GM19463 (cell line): ENCODE data around the gene FRMD4A.
"Not testable (repeated sequence)": the region's sequence is repeated elsewhere in the genome, so short reads cannot be mapped to it uniquely, and the experiment has no call there.

ENCODE experiments used
- ATAC-seq: cut with Tn5 transposase; IDR thresholded peaks from one replicate; pipeline ENCODE4 v1.9.1; 2021; ENCODE audit warnings: mild to moderate bottlenecking, moderate library complexity; ENCODE audit not compliant: unreplicated experiment

Gene FRMD4A

DNA sequence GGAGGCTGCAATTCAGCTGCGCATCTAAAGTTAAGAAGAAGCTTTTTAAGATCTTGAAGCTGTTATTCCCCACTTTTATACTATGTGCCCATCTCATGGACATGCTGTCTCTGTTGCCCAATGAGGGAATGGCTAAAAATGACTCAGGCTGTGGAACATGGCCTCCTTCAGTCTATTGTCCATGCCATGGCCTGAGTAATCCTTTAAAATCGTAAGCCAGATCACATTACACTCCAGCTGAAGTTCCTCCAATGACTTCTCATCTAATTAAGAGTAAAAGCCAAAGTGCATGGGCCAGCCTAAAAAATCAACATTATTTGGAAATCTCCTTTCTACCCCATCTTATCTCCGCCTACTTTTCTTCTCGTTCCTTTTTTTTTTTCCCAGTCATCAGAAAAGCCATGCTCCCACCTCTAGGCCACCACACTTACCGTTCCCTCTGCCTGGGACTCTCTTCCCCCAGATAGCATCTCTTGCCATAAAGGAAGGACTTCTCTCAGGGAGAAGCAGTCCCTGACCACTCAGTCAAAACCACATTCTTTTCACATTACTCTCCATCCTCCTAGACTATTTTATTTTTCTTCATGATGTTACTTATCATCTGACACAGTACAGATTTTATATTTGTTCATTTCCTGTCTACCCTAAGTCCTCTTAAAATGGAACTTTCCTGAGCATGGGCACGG is 406.5 kb downstream of the FRMD4A start:
- ATAC-seq: no peak

DNA sequence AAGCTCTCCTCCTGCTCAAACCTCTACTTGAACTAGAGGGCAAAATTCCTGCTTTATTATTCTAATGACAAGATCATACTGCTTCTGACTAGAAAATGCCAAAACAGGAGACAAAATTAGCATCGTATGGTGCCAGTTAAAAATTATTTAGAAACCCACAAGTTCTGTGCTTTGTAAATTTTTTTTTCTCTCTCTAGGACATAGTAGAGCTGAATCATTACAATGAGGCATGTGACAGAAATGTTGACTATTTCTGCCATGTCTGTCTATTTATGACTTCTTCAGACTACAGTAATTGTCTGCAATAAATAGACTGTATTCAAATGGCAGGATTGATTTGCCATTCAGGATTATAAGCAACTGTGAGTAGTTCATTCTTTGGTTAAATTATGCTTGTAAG is 408.1 kb downstream of the FRMD4A start:
- ATAC-seq: no peak

DNA sequence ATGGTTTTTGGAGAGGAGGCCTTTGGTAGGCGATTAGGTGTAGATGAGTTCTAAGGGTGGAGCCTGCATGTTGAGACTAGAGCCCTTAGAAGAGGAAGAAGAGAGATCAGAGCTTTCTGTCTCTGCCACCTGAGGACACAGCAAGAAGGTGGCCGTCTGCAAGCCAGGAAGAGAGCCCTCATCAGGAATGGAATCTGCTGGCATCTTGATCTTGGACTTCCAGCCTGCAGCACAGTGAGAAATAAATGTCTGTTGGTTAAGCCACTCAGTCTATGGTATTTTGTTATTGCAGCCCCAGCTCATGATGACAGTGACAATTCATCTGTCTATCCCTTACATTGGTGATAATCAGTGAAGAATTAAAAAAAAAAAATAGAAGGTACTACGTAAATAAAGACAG is 408.8 kb downstream of the FRMD4A start:
- no peak for ATAC-seq

DNA sequence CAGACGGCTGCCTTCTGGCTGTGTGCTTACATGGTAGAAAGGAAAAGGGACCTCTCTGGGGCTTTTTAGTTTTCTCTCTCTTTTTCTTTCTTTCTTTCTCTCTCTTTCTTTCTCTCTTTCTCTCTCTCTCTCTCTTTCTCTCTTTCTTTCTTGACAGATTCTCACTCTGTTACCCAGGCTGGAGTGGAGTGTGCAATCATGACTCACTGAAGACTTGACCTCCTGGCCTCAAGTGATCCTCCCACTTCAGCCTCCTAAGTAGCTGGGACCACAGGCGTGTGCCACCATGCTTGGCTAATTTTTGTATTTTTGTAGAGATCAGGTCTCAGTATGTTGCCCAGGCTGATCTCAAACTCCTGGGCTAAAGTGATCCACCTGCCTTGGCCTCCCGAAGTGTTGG is 409.6 kb downstream of the FRMD4A start:
- not testable (repeated sequence) for ATAC-seq

DNA sequence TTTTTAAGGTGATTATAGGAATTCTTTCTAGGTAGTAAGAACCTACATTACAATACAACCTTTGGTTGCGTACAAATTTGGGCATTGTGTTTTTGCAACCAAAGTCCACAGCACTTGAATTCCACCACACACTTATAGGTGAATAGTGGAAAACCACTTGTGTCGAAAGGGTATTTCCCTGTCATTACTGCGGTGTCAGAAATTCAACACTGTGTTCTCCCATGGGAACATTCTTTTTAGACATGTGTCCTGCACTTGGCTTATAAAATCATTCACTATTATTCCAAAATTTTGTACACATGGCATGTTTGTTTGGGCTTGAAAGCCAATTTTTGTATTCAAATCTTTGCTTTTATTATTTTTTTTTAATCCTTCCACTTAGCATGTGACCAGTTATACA is 410.3 kb downstream of the FRMD4A start:
- ATAC-seq: no peak

DNA sequence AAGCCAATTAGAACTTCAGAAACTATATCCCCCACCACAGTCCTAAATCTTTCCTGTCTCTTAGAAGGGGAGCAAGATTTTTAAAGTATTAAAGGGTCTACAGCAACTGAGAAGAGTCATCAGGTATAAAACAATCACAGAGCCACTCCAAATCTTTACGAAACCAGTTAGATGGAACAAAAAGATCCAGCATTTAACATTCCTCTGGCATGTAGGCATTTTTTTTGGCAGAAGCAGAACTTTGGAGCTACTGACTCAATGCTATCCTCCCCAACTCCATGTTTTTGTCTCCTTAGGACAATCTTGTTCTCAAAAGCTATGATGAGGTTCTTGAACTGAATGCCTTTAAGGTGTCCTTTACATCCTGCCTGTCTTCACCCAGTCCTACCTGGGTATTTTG is 410.7 kb downstream of the FRMD4A start:
- ATAC-seq: no peak

DNA sequence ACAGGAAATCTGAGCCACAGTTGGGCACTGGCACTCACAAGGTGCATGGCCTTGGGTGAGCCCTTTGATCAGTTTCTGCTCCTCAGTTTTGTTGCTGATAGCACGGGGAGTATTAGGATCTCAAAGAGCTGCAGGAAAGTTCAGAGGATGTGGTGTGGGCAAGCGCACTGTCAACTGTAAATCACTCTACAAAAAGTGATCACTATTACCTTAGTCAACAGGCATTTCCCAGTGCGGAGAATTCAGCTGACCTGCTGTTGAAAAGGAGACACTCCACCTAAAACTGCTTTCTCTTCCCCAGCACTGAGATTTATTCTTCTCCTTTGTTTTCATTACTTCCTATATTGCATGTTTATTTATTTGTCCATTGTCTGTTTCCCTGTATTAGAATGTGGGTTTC is 412.9 kb downstream of the FRMD4A start:
- ATAC-seq: no peak

DNA sequence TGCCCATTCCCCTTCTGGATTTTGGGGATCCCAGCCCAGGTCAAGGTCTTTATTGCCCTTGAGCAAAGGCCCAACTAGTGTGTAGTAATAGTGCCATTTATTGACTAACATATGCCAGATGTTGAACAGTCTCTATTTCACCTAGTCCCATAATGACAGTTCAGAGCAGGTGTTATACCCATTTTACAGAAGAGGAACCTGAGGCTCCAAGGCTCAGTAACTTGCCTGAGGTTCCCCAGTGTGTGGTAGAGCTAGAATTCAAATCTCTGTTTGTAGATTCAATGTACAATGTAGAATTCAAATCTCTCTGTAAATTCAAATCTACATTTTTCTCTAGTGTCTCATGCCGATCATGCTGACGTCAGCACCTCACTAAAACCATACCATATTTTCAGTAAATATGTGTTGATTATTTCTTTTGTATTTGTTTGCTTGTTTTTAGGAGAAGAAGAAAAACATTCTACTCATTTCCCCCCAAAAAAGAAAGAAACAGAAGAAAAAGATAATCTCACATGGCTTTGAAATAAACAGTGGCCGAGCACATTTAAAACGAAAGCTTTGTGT is 414.3 kb downstream of the FRMD4A start:
- no peak for ATAC-seq

DNA sequence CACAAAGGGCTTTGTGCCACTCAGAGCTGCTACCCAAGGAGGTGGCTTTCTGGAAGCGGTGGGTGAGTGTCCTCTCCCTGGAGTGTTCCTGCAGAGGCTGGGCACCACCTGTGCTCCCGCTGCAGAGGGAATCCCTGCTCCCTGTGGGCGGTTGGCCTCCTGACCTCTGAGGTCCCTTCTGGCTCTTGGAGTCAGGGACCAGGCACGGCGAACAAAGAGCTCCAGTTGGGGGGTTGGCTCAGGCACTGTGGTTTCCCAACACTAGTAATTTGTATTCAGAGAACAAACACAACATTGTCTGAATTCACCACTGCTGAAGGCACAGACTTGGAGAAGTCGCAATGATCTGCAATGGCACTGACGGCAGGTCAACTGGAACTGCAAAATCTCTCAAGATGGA is 415.0 kb downstream of the FRMD4A start:
- no peak for ATAC-seq

DNA sequence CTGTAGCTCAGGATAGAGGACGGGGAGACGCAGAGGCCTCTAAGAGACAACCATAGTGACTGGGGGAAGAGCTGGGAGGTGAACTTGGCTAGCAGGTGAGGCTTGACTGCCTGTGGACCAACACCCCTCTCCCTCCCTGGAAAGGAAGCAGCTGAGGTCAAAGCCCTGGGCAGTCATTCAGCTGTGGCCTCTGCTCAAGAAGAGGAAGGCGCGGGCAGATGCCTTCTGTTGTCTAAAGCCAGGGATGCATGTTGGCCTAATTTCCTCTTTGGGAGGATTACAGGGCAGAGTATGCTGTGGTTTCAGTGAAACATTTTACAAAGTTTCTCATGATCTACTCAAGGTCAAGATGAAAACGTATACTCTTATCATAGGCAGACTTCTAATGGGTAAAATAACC is 416.8 kb downstream of the FRMD4A start:
- ATAC-seq: no peak

DNA sequence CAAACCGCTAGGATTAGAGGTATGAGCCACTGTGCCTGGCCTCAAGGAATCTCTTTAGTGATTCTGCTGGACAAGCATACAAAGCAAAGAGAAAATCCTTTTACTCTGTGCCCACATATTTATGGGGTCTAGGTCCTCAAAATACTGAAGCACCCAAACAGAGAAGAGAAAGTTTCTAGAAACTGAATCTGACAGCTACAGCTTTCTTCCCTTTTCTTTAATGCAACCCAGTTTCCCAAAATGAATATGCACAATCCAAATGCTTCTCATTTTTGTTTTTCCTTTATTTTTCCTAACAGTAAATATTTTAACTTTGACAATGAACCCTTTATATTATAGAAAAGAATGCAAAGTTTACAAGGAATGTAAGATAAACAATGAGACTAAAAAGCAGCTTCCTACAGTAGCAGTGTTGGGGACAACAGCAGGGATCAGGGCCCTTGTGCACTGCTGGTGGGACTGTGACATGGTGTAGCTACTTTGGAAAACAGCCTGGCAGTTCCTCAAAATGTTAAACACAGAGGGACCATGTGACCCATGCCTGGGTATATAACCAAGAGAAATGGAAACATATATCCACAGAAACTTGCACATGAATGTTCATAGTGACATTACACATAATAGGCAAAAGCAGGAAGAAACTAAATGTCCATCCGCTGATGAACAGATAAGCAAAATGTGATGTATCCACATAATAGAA is 418.8 kb downstream of the FRMD4A start:
- ATAC-seq: no peak

DNA sequence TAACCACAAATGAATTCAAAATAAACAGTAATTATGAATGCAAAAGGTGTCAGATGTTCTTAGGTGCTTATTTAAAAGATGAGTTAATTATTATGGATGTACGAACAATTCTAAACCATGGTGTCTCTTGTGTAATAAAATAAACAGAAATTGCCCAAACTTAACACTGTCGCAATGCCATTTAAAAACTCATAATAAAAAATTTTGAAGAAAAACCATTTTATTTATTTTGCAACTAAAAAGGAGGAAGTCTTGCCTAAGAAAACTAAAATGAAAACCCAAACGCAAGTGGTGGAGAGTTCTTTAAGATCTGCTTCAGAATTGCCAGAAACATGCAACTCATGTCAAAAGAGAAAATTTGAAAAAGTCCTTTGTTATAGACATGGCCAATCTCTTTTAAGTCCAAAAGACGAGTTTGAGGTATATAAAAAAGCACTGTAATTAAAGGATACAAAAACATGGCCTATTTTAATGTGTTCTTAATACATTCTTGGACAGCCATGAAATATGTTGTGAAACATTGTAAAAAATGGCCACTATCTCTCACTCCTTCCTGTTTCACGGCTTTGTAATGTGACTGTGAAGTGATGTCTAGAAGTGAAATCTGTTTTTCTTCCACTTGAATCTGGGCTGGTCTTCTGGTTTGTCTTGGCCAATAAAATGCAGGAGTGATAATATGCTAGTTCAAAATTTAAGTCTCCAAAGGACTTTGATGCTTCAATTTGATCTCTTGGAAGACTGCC is 421.0 kb downstream of the FRMD4A start:
- no peak for ATAC-seq

DNA sequence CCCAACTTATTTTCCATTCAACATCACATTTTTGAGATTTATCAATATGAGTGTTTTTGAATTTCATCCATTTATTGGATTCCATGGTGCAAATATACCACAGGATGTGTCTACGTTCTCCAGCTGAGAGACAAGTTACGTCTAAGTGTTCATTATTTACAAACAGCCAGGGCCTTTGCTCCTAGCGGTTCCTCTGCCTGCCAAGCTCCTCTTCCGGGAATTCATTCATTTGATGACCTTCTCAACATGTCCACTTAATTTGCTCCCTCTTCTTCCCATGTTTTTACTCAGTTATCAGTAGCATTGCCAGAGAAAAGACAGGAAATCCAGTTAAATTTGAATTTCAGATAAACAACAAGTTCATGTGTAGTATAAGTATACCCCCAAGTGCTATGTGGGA is 422.2 kb downstream of the FRMD4A start:
- ATAC-seq: no peak

DNA sequence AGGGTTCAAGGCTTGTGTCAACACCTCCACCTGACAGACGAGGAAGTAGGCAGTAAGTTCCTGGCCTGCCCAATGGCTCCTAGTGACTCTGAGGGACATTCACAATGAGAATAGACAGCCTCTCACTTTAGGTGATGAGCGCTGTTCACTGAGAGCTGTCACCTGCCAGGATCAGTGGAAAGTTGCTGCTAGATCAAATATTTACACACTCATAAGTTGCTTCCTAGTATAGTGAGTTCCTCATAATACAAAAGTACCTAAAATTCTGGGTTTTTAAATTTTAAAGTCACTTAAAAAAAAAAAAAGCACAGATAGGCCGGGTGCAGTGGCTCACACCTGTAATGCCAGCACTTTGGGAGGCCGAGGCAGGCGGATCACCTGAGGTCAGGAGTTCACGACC is 423.2 kb downstream of the FRMD4A start:
- no peak for ATAC-seq

DNA sequence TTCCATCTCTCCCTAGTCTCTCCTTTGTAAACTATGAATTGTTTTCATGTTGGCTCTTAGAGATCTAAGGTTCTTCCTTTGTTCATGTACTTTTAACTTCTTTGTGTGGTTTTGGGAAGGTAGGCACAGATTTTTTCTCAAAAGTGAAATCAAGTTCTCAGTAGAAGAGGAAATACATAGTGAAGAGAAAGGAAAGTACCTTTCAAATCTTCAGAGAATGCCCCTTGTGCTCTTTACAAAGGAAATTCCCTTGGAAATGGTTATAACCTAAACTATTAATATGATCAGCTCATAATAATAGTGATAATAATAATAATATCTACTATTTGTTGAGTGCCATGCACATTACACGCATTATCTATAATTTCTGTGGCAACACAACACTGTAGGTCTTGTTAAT is 425.4 kb downstream of the FRMD4A start:
- ATAC-seq: no peak

DNA sequence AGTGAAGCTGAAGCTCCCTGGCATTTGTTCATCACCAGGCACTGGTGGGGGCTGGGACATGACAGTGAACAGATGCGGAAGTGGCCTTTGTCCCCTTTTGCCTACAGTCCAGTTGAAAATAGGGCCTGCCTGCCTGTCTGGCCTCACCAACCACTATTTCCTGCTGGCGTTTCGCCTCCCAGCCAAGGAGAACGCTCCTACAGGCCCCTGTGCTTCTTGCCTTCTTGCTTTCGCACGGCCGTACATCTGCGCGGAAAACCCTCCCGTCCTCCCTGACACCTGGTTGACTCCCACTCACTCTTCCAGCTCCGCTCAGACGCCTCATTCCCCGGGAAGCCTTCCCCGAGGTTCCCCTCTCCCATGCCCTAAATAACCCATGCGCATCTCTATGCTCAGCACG is 426.7 kb downstream of the FRMD4A start:
- no peak for ATAC-seq

DNA sequence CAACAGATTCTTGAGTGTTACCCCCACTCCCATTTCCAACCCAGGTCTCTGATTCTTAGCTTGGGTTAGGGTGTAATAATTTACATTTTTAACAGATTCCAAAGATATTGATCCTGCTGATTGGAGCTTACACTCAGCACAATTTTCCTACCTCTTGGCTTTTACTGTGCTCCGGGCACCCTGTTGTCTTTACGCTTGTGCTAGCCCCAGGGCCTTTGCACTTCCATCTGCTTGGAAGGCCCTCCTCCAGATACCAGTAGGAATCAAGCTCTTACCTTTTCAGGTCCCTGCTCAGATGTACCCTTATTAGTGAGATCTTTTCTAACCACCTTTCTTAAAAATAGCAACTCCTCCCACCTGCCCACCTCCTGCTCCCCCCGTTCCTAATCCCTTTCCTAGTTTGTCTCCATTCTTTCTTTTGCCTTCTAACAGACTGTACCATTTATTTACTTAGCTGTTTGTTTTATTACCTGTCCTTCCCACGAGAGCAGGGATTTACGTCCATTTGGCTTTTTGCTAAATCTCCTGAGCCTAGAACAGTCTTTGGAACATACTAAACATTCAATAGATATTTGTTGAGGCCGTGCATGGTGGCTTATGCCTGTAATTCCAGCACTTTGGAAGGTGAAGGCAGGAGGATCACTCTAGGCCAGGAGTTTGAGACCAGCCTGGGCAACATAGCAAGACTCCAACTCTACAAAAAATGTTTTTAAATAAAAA is 427.7 kb downstream of the FRMD4A start:
- no peak for ATAC-seq

DNA sequence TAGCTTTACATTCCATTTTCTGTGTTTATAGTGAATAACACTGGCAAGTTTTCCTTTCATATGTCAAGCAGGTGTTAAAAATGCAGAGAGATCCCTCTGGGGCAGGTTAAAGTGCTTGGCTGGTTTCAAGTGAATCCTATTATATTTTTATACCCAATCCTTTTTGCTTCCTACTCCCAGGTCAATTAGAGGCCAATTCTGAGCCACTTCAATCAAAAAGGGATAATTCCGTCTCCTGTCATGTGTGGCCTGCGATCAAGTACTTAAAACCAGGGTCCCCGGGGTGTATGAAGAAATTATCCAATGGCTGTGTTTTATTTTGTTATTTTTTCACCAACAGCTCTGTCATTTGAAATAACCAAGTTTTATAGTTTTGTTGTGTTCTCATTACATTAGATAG is 430.8 kb downstream of the FRMD4A start:
- no peak for ATAC-seq

DNA sequence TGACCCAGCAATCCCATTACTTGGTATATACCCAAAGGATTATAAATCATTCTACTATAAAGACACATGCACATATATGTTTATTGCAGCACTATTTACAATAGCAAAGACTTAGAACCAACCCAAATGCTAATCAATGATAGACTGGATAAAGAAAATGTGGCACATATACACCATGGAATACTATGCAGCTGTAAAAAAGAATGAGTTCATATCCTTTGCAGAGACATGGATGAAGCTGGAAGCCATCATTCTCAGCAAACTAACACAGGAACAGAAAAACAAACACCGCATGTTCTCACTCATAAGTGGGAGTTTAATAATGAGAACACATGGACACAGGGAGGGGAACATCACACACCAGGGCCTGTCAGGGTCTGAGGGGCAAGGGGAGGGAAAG is 434.6 kb downstream of the FRMD4A start:
- ATAC-seq: not testable (repeated sequence)

DNA sequence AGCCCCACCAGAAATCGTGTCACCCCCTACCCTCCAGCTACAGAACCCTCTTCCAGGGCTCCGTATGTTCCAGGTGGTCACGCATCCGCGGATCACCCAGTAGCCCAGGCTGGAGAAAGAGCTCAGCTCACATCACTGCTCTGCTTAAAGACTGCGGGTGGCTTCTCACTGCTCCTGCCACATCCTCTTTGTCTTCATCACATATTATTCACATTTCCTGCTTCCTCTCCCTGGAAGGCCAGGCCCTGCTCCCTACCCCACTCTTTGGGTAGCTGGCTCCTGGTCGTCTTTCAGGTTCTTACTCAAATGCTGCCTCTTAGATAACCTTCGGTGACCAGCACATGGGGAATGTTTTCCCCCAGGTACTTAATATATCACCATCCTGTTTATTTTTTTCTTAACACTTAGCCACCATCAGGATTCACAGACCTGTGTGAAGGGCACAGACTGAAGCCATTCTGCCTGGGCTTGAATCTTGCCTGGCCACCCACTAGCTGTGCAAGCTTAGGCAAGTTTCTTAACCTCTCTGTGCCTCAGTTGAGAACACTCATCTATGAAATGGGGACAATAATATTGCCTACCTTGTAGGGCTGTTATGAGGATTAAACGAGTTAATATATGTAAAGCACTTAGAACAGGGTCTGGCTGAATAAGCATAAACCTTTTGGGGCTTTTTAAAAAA is 436.2 kb downstream of the FRMD4A start:
- ATAC-seq: no peak

DNA sequence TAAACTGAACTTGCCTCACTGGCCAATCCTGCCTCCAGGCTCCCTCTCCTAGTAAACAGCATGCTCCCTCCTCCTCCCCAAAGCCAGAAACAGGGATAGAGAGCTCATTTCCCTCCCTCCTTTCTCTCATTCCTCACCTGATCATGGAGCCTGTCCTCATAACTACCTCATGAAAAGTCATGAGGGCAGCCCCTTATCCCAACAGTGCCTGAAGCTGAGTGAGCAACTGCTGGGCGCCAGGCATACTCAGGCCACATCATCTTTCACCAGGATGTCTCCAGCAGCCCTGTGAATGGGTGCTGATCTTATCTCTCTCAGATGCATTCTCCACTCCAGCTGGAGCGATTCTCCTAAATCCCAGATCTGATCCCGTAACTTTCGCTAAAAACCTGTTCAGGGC is 436.8 kb downstream of the FRMD4A start:
- no peak for ATAC-seq
